ENCODE results near the gene RBM15B.

- no peak for TF ChIP-seq EZH2 (IDR thresholded peaks at IDR 0.05; ENCODE audit: low read depth, unreplicated experiment)
- no peak for TF ChIP-seq POLR2AphosphoS5 (IDR thresholded peaks at IDR 0.05; ENCODE audit: low read depth)
- no peak for TF ChIP-seq EZH2phosphoT487 (IDR thresholded peaks at IDR 0.05; ENCODE audit: unreplicated experiment)
- TF ChIP-seq CTCF (conservative IDR thresholded peaks at IDR 0.05; ENCODE audit: low read depth in 2 of 2): no peak
- TF ChIP-seq STAT1 (IDR thresholded peaks at IDR 0.05; ENCODE audit: unreplicated experiment): no peak
- TF ChIP-seq ETS1 (IDR thresholded peaks at IDR 0.05): no peak
- no peak for TF ChIP-seq REST (IDR thresholded peaks at IDR 0.05; ENCODE audit: unreplicated experiment)
- no peak for TF ChIP-seq CREB1 (CRISPR knock-in tag; IDR thresholded peaks at IDR 0.05; ENCODE audit: low read depth)
- no peak for TF ChIP-seq ZNF114 (CRISPR knock-in tag; IDR thresholded peaks at IDR 0.05)
- no peak for TF ChIP-seq ZNF462 (CRISPR knock-in tag; IDR thresholded peaks at IDR 0.05)
Measured at GRCh38 chr3:51400166-51400565, 9.1 kb downstream of the RBM15B start.
